RWPE1 (cell line): Measurements from ENCODE around the gene FBRSL1.

Experiments
- CTCF ChIA-PET: fragments of 350-600 bp; sonication (Branson Sonifier 250); formaldehyde crosslinking; extraction: SDS; loops from one replicate; lab custom pipeline; 2021; lab: Yijun Ruan, JAX
- POLR2A ChIA-PET: fragments of 400-600 bp; formaldehyde crosslinking; extraction: SDS; loops from one replicate; lab custom pipeline; 2020; ENCODE audit warnings: antibody characterized with exemption; ENCODE audit not compliant: low non-redundant PET; lab: Yijun Ruan, JAX
- DNase-seq: peaks from one replicate; pipeline ENCODE4 v3.0.0; 2012; ENCODE audit warnings: low spot score
- H3K27ac ChIP-seq: fragments of 450-650 bp; 2 replicates; pipeline ENCODE4 v1.5.1; 2017
- CTCF ChIP-seq: fragments of 450-650 bp; conservative IDR thresholded peaks from 2 replicates; pipeline ENCODE4 v1.5.1; 2017; ENCODE audit warnings: low read depth, mild to moderate bottlenecking

FBRSL1 gene

GRCh38 chr12:132449565-132450417 is 40.2 kb upstream of the FBRSL1 start:
- no peak for TF ChIP-seq CTCF
- no peak overlapping the region for H3K27ac ChIP-seq
- CTCF ChIA-PET, result interaction anchor here (0.8 kb wide), 1 partner anchor 26 kb away, joined by 3 read pairs; no protein-coding TSS in a partner anchor
- POLR2A ChIA-PET, result no interaction called here
- no peak for DNase-seq

GRCh38 chr12:132450418-132451171 is 39.4 kb upstream of the FBRSL1 start:
- H3K27ac ChIP-seq, result no peak overlapping the region
- TF ChIP-seq CTCF, result no peak
- POLR2A ChIA-PET, result interaction anchor here (0.6 kb wide), 1 partner anchor 26 kb away, joined by 3 read pairs; no protein-coding TSS in a partner anchor
- DNase-seq, result no peak
- CTCF ChIA-PET, result no interaction called here

- H3K27ac ChIP-seq, result no peak overlapping the region
- POLR2A ChIA-PET, result interaction anchor here (0.6 kb wide), 1 partner anchor 26 kb away, joined by 3 read pairs; no protein-coding TSS in a partner anchor
- DNase-seq, result no peak
- no peak for TF ChIP-seq CTCF
- CTCF ChIA-PET, result no interaction called here
These were observed 38.6 kb upstream of the FBRSL1 start for GRCh38 chr12:132451172-132451835.

GRCh38 chr12:132451836-132452195 is 38.1 kb upstream of the FBRSL1 start:
- no peak for DNase-seq
- CTCF ChIA-PET, result no interaction called here

GRCh38 chr12:132452596-132453350 is 37.2 kb upstream of the FBRSL1 start:
- peak overlapping the region; percentile 57 for H3K27ac ChIP-seq
- TF ChIP-seq CTCF, result no peak
- DNase-seq, result no peak
- ChIA-PET POLR2A (interaction anchor here (0.6 kb wide), 1 partner anchor 63 kb away, joined by 4 read pairs; no protein-coding TSS in a partner anchor), CTCF (interaction anchor here (0.7 kb wide), 1 partner anchor 45 kb away, joined by 3 read pairs; no protein-coding TSS in a partner anchor)

More at GRCh38 chr12:132451836-132452195, 38.1 kb upstream of the FBRSL1 start:
- POLR2A ChIA-PET, result no interaction called here
- H3K27ac ChIP-seq, result no peak overlapping the region
- no peak for TF ChIP-seq CTCF
